Loucy (cell line): ENCODE measurements around the gene IRF2BP1.

Source experiments
- CTCF ChIP-seq: fragments of 200-600 bp; sonication (generic); conservative IDR thresholded peaks from 2 replicates; pipeline ENCODE4 v1.5.1; 2014; ENCODE audit warnings: mild to moderate bottlenecking, antibody characterized with exemption, low read length
- EZH2phosphoT487 ChIP-seq: fragments of 200-600 bp; IDR thresholded peaks from 2 replicates; pipeline ENCODE4 v1.6.1; 2018; ENCODE audit warnings: antibody characterized with exemption, mild to moderate bottlenecking, moderate library complexity, borderline replicate concordance

- TF ChIP-seq CTCF (no peak), EZH2phosphoT487 (no peak)
Measured at GRCh38 chr19:45905011-45905410, 19.1 kb upstream of the IRF2BP1 start.
